Type B pancreatic cell (in vitro differentiated cells): Measurements from ENCODE around the gene ANO8. TPM values are rescaled to one million over a fixed set of nuclear protein-coding genes. Genes with fewer than 3 reads are reported as not detected.

Experiments used
- DNase-seq: peaks from one replicate; pipeline ENCODE4 v3.0.0; 2021; ENCODE audit warnings: mixed read lengths; ENCODE audit not compliant: unreplicated experiment; ENCODE audit errors: extremely low spot score
- H3K27ac Mint-ChIP-seq: 2 replicates; pipeline ENCODE4 v1.8.0; 2021; ENCODE audit warnings: mild to moderate bottlenecking, mixed read lengths
- H3K27me3 Mint-ChIP-seq: 2 replicates; pipeline ENCODE4 v1.8.0; 2021; ENCODE audit warnings: mixed read lengths
- H3K36me3 Mint-ChIP-seq: 2 replicates; pipeline ENCODE4 v1.8.0; 2021; ENCODE audit warnings: mixed read lengths
- H3K4me1 Mint-ChIP-seq: one replicate; pipeline ENCODE4 v1.8.0; 2021; ENCODE audit warnings: mixed read lengths; ENCODE audit not compliant: unreplicated experiment
- H3K4me3 Mint-ChIP-seq: 2 replicates; pipeline ENCODE4 v1.8.0; 2021; ENCODE audit warnings: mild to moderate bottlenecking, mixed read lengths
- H3K9me3 Mint-ChIP-seq: 2 replicates; pipeline ENCODE4 v1.8.0; 2021; ENCODE audit warnings: mixed read lengths
- total RNA-seq: library from RNA; stranded (reverse); gene quantifications from 2 replicates; pipeline ENCODE4 v1.2.1, GENCODE V29; 2021; ENCODE audit warnings: low replicate concordance
- TF ChIP-seq, protein P1 (sequence below): fragments of 200-600 bp; sonication (generic); conservative IDR thresholded peaks from 2 replicates; pipeline ENCODE4 v1.5.0; 2021; ENCODE audit warnings: antibody characterized with exemption, mild to moderate bottlenecking

ANO8 gene
- total RNA-seq, 1 donor from 2014 or later: 38.4 TPM

DNA sequence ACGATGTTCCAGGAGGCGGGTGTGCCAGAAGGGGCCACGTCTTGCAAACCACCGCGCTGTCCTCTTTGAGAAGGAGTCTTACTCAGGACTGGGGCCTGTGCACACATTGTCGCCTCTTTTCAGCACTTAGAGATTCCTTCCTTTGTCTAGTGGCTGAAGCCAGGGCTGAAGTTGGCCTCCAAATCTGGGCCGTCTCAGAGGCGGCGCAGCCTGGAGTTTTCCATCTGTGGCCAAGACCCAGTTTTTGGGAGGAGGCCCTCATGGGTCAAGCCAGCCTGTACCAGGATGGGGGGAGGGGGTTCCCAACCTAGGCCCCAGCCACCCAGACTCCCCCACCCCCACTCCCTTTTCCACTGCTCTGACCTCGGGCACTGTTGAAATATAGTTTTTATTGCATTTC, 11.8 kb downstream of the ANO8 start:
- H3K4me1 Mint-ChIP-seq: peaks cover 4% of the 10 kb centered on the region
- no peak for DNase-seq
- H3K4me3 Mint-ChIP-seq: no peak overlapping the region
- no peaks in the 10 kb centered on the region for H3K9me3 Mint-ChIP-seq
- peaks cover 3% of the 10 kb centered on the region for H3K36me3 Mint-ChIP-seq
- peaks cover 2% of the 10 kb centered on the region for H3K27me3 Mint-ChIP-seq
- H3K27ac Mint-ChIP-seq: peak overlapping the region; percentile 74
- TF ChIP-seq, protein P1, sequence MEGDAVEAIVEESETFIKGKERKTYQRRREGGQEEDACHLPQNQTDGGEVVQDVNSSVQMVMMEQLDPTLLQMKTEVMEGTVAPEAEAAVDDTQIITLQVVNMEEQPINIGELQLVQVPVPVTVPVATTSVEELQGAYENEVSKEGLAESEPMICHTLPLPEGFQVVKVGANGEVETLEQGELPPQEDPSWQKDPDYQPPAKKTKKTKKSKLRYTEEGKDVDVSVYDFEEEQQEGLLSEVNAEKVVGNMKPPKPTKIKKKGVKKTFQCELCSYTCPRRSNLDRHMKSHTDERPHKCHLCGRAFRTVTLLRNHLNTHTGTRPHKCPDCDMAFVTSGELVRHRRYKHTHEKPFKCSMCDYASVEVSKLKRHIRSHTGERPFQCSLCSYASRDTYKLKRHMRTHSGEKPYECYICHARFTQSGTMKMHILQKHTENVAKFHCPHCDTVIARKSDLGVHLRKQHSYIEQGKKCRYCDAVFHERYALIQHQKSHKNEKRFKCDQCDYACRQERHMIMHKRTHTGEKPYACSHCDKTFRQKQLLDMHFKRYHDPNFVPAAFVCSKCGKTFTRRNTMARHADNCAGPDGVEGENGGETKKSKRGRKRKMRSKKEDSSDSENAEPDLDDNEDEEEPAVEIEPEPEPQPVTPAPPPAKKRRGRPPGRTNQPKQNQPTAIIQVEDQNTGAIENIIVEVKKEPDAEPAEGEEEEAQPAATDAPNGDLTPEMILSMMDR: no peak

DNA sequence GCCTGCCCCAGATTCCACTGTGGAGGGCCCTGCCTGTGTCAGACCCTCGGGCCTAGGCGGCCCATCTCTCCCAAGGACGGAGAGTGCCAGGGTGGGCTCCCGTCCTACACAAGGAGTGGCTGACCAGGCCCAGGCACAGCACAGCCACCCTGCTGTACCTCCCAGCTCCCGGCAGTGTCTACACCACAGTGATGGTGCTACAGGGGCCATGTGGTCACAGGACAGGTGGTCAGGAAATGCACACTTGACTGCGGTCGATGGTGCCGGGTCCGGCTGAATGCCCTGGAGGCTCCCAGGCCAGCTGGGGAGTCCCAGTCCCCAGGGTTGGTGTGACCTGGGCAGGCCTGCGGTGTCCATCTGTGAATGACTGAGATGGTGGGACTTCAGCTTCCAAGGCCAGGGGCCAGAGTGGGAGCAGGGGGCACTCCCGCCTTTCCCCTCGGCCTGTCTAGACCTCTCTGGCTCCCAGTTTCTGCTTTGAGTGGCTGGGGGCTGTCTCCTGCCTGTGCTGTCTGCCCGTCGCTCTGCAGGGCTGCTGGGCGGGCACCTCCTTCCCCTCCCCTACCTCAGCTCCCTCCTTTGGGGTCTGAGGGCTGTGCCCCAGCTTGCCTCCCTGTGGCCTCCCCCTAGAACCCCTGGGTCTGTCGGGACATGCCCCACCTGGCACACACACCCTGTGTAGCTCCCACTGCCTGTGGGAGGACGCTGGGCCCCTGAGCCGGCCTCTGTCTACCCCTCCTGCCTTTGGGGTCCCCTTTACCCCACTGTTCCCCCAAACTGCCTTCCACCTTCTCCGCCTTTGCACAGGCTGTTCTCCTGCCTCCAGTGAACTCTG, 12.8 kb downstream of the ANO8 start:
- H3K36me3 Mint-ChIP-seq: peaks cover 3% of the 10 kb centered on the region
- TF ChIP-seq, protein P1: no peak
- H3K4me3 Mint-ChIP-seq: no peak overlapping the region
- H3K27ac Mint-ChIP-seq: peak overlapping the region; percentile 74
- H3K9me3 Mint-ChIP-seq: no peaks in the 10 kb centered on the region
- no peak for DNase-seq
- no peaks in the 10 kb centered on the region for H3K4me1 Mint-ChIP-seq
- no peaks in the 10 kb centered on the region for H3K27me3 Mint-ChIP-seq

DNA sequence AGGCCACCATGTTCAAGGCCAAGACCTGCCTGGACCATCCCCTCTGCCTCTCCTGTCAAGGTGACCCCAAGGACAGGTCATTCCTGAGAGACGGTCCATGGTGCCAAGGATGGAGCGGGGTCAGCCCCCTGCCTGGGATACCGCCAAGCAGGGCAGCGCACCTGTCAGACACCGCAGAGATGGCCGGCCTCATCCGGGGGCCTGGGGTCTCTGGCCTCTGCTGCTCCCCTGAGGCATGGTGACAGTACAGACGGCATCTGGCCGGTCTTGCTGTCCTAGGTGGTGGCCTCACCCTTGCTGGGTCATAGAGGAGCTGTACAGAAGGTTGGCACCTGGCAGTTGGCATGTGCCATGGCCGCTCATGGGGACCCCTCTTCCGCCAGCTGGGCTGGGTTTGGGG, 14.2 kb downstream of the ANO8 start:
- Mint-ChIP-seq H3K4me3 (no peak overlapping the region), H3K27me3 (no peaks in the 10 kb centered on the region), H3K27ac (no peak overlapping the region), H3K4me1 (no peaks in the 10 kb centered on the region), H3K36me3 (peaks cover 8% of the 10 kb centered on the region), H3K9me3 (no peaks in the 10 kb centered on the region)
- DNase-seq: no peak
- TF ChIP-seq, protein P1: no peak

DNA sequence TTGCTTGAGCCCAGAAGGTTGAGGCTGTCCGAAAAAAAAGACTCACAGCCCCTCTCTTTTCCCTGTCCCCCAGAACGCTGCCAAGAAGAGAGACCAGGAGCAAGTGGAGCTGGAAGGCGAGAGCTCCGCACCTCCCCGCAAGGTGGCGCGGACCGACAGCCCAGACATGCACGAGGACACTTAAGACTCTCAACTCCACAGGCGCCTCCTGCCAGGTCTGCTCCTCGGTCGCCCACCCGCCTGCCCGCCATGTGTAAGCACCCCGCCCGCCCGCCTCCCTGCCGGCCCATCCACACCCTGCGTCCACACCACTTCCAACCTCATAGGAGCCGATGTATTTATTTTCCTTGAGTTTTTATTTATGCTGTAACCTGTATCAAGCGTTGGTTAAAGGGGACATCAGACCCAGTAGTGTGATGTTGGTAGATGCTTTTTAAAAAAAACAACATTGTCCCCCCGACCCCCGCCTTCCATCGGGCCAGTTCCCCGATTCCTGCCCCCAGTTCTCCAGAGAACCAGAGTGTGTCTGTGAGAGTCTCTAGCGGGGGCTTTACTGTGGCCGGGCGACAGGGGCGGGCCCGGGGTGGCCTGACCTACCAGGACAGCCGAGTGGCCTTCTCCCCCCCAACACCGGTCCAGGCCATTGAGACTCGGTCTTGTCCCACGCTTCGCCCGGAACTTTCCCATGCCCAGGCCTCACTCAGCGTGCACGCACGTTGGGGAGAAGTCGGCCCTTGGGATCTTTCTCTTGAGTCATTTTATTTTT, 15.0 kb downstream of the ANO8 start:
- TF ChIP-seq, protein P1: no peak
- Mint-ChIP-seq H3K27ac (no peak overlapping the region), H3K27me3 (no peaks in the 10 kb centered on the region), H3K4me1 (no peaks in the 10 kb centered on the region), H3K9me3 (no peaks in the 10 kb centered on the region), H3K4me3 (no peak overlapping the region), H3K36me3 (peaks cover 8% of the 10 kb centered on the region)
- no peak for DNase-seq

DNA sequence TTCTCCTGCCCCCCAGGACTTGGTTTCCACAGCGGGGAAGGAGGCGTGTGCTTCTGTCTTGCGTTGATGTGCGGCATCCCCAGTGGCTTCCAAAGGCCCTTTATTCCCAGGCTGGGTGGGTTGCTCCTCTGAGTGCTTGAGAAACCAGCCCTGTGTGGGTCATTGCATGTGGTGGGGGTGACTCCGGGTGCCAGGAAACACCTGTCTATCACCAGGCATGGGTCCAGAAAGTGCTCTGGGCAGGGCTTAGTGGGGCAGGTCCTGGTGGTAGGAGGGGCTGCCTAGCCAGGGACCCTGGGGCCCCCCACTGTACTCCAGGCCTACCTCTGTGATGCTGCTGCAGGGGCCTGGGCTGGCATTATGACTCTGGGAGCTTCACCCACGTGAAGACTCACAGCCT, 15.7 kb downstream of the ANO8 start:
- DNase-seq: no peak
- TF ChIP-seq, protein P1: no peak

More for the DNA sequence above, 15.7 kb downstream of the ANO8 start:
- Mint-ChIP-seq H3K36me3 (peaks cover 8% of the 10 kb centered on the region), H3K4me3 (no peak overlapping the region), H3K27ac (no peak overlapping the region), H3K4me1 (no peaks in the 10 kb centered on the region), H3K27me3 (no peaks in the 10 kb centered on the region), H3K9me3 (no peaks in the 10 kb centered on the region)
